Vagina (tissue), 2 donors: ENCODE data around the gene ENPP6. TPM values are rescaled to one million over a fixed set of nuclear protein-coding genes. Genes with fewer than 3 reads are reported as not detected.
A peak's percentile ranks its signal among the peaks of the same experiment; 100 is the strongest.

Experiments used
- DNase-seq, 2 donors: peaks; one replicate each; pipeline ENCODE4 v3.0.0-alpha.2; 2017; ENCODE audit errors: extremely low spot score in 2 of 2
- H3K27ac ChIP-seq: fragments of 200-600 bp; sonication (generic); one replicate; pipeline ENCODE4 v1.5.1; 2019
- H3K27me3 ChIP-seq: fragments of 200-600 bp; sonication (generic); one replicate; pipeline ENCODE4 v1.5.1; 2019
- H3K36me3 ChIP-seq, 2 donors: fragments of 200-600 bp; sonication (generic); one replicate each; pipeline ENCODE4 v1.5.1; 2017 to 2019
- H3K4me1 ChIP-seq: fragments of 200-600 bp; sonication (generic); one replicate; pipeline ENCODE4 v1.5.1; 2019
- H3K4me3 ChIP-seq, 2 donors: fragments of 200-600 bp; sonication (generic); 1 replicate in 1 of 2; 2 replicates in 1 of 2; pipeline ENCODE4 v1.5.1; 2016 to 2019
- H3K9me3 ChIP-seq: fragments of 200-600 bp; sonication (generic); one replicate; pipeline ENCODE4 v1.5.1; 2019
- CTCF ChIP-seq, 3 experiments: fragments of 450-650 bp in 2 of 3; fragments of 200-600 bp in 1 of 3; sonication (generic) in 1 of 3; IDR thresholded peaks; one replicate each; pipeline ENCODE4 v1.5.1; 2017 to 2019; ENCODE audit warnings: antibody characterized with exemption in 3 of 3, mild to moderate bottlenecking in 2 of 3, moderate library complexity in 2 of 3
- POLR2A ChIP-seq, 2 donors: fragments of 450-650 bp; IDR thresholded peaks; one replicate each; pipeline ENCODE4 v1.6.1; 2017; ENCODE audit warnings: antibody characterized with exemption in 2 of 2, mild to moderate bottlenecking in 2 of 2, moderate library complexity in 2 of 2
- POLR2AphosphoS5 ChIP-seq, 2 donors: sonication (generic); formaldehyde crosslinking; IDR thresholded peaks; one replicate each; pipeline ENCODE4 v1.9.0; 2017; ENCODE audit warnings: antibody characterized with exemption in 2 of 2, mild to moderate bottlenecking in 2 of 2, low read depth in 1 of 2; ENCODE audit not compliant: insufficient read depth in 1 of 2
- intact Hi-C: fragments of 100-400 bp; cut with DNase I; formaldehyde crosslinking; loops from one replicate; pipeline ENCODE4 v1.15.1; 2023
- total RNA-seq: library from RNA; depleted of rRNA; stranded (reverse); fragments of >200 nt; gene quantifications from one replicate; pipeline ENCODE4 v1.2.3, GENCODE V29; 2016

ENPP6 gene
- total RNA-seq, 1 donor from 2014 or later, result 0.98 TPM

GRCh38 chr4:184198190-184198589 lies 19.5 kb downstream of the ENPP6 start:
- H3K9me3 ChIP-seq, result no peaks in the 10 kb centered on the region
- H3K27ac ChIP-seq, result no peak overlapping the region
- no peaks in the 10 kb centered on the region for H3K36me3 ChIP-seq
- DNase-seq, result no peak
- TF ChIP-seq POLR2A (IDR thresholded peaks at IDR 0.05), result no peak
- TF ChIP-seq CTCF (IDR thresholded peaks at IDR 0.05), result no peak
- no peak for TF ChIP-seq POLR2AphosphoS5 (IDR thresholded peaks at IDR 0.05; ENCODE audit: insufficient read depth in 1 of 2, low read depth in 1 of 2)
- intact Hi-C loops, result no loop called here
- H3K4me3 ChIP-seq, result no peak overlapping the region
- peaks cover 12% of the 10 kb centered on the region for H3K4me1 ChIP-seq
- H3K27me3 ChIP-seq, result no peaks in the 10 kb centered on the region

GRCh38 chr4:184197536-184198082 lies 20.1 kb downstream of the ENPP6 start:
- Histone ChIP-seq H3K27ac (no peak overlapping the region), H3K36me3 (no peaks in the 10 kb centered on the region)
- intact Hi-C loops, result no loop called here

DNA sequence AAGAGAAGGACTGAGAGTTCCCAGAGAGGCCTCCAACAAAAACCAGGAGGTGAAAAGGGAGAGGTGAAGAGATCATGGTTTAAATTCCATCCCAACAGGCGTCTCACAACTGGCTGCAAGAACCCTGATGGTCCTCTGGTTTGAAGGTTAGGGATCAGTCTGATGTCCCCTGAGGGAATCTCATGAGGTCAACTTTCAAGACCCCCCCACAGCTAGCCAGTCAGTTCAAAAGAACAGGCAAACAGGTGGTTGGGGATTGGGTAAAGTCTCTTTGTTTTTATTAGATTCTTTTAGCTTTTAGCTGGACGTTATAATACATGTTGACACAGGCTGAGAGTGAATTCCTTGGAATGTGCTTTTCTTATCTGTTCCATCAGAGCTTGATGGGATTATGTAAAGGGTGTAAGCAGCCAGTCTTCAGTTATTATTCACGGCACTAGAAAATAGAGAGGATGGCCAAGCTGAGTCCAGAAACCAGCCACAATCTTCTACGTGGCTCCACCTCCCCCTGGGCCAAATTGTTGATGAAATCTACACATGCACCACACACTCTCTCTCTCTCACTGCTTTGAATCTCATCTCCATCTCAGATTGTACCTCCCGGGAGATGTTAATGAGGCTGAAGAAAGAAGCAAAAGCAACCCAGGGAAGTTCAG lies 20.8 kb downstream of the ENPP6 start:
- Histone ChIP-seq H3K4me3 (no peak overlapping the region), H3K27me3 (no peaks in the 10 kb centered on the region), H3K4me1 (peaks cover 12% of the 10 kb centered on the region), H3K27ac (no peak overlapping the region), H3K36me3 (no peaks in the 10 kb centered on the region), H3K9me3 (no peaks in the 10 kb centered on the region)
- no peak for DNase-seq
- TF ChIP-seq POLR2A (IDR thresholded peaks at IDR 0.05) (no peak), POLR2AphosphoS5 (IDR thresholded peaks at IDR 0.05; ENCODE audit: insufficient read depth in 1 of 2, low read depth in 1 of 2) (peak in 1 of 2 donors; percentile 32), CTCF (IDR thresholded peaks at IDR 0.05) (no peak)
- intact Hi-C loops, result no loop called here

More at GRCh38 chr4:184197536-184198082, 20.1 kb downstream of the ENPP6 start:
- TF ChIP-seq POLR2A (IDR thresholded peaks at IDR 0.05) (no peak), POLR2AphosphoS5 (IDR thresholded peaks at IDR 0.05; ENCODE audit: insufficient read depth in 1 of 2, low read depth in 1 of 2) (no peak), CTCF (IDR thresholded peaks at IDR 0.05) (no peak)
- DNase-seq, result no peak
- Histone ChIP-seq H3K9me3 (no peaks in the 10 kb centered on the region), H3K27me3 (no peaks in the 10 kb centered on the region), H3K4me1 (peaks cover 12% of the 10 kb centered on the region), H3K4me3 (no peak overlapping the region)

GRCh38 chr4:184193556-184194525 lies 23.8 kb downstream of the ENPP6 start:
- Histone ChIP-seq H3K36me3 (no peaks in the 10 kb centered on the region), H3K9me3 (no peaks in the 10 kb centered on the region), H3K4me1 (peaks cover 12% of the 10 kb centered on the region), H3K27me3 (no peaks in the 10 kb centered on the region), H3K4me3 (no peak overlapping the region), H3K27ac (no peak overlapping the region)
- DNase-seq, result no peak
- no peak for TF ChIP-seq POLR2AphosphoS5 (IDR thresholded peaks at IDR 0.05; ENCODE audit: insufficient read depth in 1 of 2, low read depth in 1 of 2)
- TF ChIP-seq CTCF (IDR thresholded peaks at IDR 0.05), result no peak
- TF ChIP-seq POLR2A (IDR thresholded peaks at IDR 0.05), result no peak
- intact Hi-C loops, result no loop called here
